GM13977 (cell line): ENCODE results near the gene PUSL1.

Source experiments
- DNase-seq: peaks from one replicate; pipeline ENCODE4 v3.0.0; 2012; ENCODE audit warnings: low spot score
- in situ Hi-C: fragments of 300-500 bp; cut with MboI; formaldehyde crosslinking; loops from one replicate; pipeline ENCODE4 v1.12.0; 2022; ENCODE audit warnings: low sequenced_read_pairs, low pct_unique_long_range_greater_than_20kb, mixed read lengths, inconsistent platforms; ENCODE audit not compliant: unreplicated experiment
- TF ChIP-seq, protein P1 (sequence below): IDR thresholded peaks from 2 replicates; pipeline ENCODE4 v1.5.1; 2012; ENCODE audit warnings: mild to moderate bottlenecking, control low read depth; ENCODE audit not compliant: insufficient read depth; ENCODE audit errors: extremely low read depth, missing control alignments

The PUSL1 gene

DNA sequence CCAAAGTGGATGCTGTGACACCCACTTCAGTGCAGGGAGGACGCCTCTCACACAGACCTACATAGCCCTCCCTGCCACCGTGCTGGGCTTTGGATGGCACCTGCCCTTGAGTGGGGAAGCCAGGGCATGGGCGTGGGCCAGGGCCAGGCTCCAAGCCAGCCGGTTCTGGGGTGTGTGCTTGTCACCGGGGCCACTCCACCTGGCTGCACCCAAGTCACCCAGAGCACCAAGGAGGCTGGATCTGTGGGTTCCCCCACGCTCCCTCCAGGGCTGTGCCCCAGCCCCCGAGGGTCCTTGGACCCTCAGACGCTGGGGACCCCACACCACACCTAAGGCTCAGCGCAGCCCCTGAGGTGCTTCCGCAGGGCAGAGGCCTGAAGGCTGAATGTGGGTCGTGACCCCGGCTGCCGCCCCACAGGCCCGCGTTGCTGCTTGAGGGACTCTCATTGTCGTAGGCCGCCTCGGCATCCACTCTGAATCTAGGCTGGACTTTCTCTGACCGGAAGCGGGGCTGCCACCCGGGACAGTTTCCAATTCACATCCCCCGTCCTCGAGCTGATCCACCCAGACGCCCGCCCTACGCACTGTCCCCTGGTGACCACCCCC lies 48.5 kb downstream of the PUSL1 start:
- in situ Hi-C loops: no loop called here
- no peak for DNase-seq

DNA sequence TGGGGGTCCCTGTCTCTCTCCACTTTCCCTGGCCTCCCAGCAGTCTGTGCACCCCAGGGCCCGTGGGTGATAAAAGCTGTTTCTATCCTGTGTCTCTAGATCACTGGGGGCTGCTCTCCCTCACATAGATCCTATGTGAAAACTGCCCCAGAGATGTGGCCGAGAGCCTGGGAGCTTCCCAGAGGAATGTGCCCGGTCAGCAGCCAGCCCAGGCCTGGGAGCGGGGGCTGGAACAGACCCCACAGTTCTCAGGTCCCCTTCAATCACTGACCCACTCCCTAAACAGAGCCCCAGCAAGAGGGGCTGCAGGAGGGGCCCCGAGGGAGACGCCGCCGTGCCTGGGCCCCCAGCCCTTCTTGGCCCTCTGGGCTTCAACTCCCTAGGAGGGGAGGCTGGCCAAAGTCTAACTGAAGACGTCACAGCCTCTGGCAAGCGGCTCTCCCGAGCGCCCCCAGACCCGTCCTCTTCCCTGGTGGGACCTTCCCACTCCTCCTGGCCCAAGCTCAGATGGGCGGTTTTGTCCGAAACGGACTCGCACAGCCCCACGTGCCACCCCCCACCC lies 49.6 kb downstream of the PUSL1 start:
- TF ChIP-seq, protein P1, sequence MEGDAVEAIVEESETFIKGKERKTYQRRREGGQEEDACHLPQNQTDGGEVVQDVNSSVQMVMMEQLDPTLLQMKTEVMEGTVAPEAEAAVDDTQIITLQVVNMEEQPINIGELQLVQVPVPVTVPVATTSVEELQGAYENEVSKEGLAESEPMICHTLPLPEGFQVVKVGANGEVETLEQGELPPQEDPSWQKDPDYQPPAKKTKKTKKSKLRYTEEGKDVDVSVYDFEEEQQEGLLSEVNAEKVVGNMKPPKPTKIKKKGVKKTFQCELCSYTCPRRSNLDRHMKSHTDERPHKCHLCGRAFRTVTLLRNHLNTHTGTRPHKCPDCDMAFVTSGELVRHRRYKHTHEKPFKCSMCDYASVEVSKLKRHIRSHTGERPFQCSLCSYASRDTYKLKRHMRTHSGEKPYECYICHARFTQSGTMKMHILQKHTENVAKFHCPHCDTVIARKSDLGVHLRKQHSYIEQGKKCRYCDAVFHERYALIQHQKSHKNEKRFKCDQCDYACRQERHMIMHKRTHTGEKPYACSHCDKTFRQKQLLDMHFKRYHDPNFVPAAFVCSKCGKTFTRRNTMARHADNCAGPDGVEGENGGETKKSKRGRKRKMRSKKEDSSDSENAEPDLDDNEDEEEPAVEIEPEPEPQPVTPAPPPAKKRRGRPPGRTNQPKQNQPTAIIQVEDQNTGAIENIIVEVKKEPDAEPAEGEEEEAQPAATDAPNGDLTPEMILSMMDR: no peak
- in situ Hi-C loops: no loop called here
- DNase-seq: no peak

More for the DNA sequence above, 48.5 kb downstream of the PUSL1 start:
- TF ChIP-seq, protein P1: no peak

DNA sequence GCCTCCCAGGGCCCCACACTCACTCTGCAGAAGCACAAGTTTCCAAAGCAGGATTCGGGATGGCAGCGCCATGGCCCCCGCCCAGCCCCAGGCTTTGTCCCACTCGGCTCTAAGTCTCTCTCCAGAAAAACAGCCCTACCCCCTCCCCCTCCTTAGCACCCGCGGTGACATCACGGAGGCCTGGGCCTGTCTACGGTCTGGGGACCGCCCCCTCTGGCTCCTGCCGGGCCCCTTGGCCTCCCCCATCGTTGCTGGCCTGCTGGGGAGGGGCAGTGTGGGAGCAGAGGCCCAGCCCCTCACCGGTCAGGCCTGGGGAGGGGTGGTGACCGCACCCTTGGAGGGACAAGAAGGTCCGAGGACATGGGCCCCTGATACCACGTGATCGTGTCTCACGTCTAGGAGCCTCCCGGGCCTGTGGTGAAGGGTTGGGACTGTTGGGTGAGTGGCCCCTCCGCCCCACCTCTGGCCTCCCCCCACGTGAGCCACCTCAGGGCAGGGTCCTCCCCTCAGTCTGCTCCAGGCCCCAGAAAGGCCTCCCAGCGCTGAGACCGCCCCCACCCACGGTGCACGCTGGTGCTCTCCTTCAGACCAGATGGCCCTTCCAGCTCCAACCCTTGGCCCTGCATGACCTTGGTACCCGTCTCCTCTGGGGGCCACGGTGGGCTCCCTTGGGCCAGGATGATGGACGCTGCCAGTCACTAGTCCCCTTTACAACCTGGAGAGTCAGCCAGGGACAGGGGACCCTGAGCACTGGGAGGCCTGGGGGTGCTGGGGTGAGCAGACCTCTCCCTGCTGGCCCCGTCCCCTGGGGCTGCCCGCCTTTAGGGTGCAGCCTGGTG lies 50.3 kb downstream of the PUSL1 start, which contains the start of gene MXRA8:
Gene MXRA8, minus strand, starts transcription at position 123 of the 839 bp plus-strand sequence. Its CDS starts 51 bp downstream, at position 72.
- TF ChIP-seq, protein P1: no peak
- no peak for DNase-seq

DNA sequence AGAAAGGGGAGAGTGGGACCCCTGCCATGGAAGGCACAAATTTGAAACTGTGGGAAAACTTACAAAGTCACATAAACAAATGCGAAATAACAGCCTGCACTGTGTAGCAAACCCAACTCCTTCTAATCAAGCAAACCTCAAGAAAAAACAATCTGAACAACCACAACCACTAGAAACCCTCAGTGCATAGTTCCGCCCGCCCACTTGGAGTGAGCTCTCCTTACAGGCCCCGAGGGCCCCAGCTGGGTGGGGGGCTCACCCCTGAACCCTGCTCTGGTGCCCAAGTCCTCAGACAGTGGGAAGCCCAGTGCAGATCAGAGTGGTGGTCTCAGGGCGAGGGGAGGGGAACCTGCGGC lies 50.9 kb downstream of the PUSL1 start:
- in situ Hi-C loops: no loop called here
- DNase-seq: no peak
- TF ChIP-seq, protein P1: no peak

More for the DNA sequence above, 50.3 kb downstream of the PUSL1 start, which contains the start of gene MXRA8:
- in situ Hi-C loops: no loop called here

DNA sequence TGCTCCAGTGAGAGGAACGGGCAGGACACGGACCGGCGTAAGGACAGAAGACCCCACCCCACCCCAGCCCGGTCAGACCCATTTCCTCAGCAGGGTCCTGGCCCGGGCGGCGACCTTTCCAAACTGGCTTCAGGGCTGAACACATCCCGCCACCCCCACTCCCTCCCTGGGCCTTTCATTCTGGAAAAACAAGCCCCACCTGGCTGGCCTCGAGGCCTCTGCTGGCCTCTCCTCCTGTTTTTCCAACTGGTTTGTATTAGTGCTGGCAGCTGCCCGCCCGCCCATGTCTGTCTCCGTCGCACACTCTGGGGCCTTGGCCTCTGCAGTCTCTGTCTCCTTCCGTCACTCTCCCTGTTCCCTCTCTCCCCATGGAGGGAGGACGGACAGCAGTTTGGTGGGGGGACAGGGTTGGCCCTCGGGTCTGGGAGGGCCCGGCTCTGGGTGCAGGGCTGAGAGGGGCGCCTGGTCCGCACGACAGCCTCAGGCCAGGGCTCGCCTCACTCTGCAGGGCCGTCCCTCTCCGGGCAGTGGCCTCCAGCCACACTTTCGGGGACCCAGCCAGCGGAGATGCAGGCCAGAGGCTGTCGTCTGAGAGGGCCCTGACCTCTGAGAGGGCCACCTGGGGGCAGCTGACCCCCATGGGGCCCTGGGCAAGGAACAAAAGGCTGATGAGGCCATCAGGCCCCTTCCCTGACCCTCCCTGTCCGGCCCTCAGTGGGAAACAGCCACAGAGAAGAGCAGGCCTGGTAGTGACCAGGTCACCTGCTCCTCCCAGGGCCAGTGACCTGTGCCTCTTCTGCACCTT lies 51.5 kb downstream of the PUSL1 start:
- DNase-seq: no peak
- in situ Hi-C loops: no loop called here
- TF ChIP-seq, protein P1: no peak
